Loucy (cell line): Measurements from ENCODE around the gene ACP4.

ENCODE experiments used
- H2AFZ ChIP-seq: fragments of 200-600 bp; sonication (generic); 2 replicates; pipeline ENCODE4 v1.6.0; 2016; ENCODE audit warnings: antibody characterized with exemption, mild to moderate bottlenecking, low read length, moderate library complexity
- H3F3A ChIP-seq: fragments of 200-600 bp; 2 replicates; pipeline ENCODE4 v1.6.0; 2016; ENCODE audit warnings: antibody characterized with exemption, low read depth, mild to moderate bottlenecking
- H3K27me3 ChIP-seq: fragments of 200-600 bp; sonication (generic); 2 replicates; pipeline ENCODE4 v1.6.1; 2014; ENCODE audit warnings: low read length, mild to moderate bottlenecking; ENCODE audit not compliant: insufficient read depth, poor library complexity, severe bottlenecking
- H3K36me3 ChIP-seq: fragments of 200-600 bp; sonication (generic); 2 replicates; pipeline ENCODE4 v1.6.1; 2016; ENCODE audit warnings: low read length; ENCODE audit not compliant: insufficient read depth
- H3K4me1 ChIP-seq: fragments of 200-600 bp; sonication (generic); 2 replicates; pipeline ENCODE4 v1.5.1; 2014; ENCODE audit warnings: low read length, mild to moderate bottlenecking; ENCODE audit not compliant: insufficient read depth, poor library complexity, severe bottlenecking
- H3K4me2 ChIP-seq: fragments of 200-600 bp; sonication (generic); 2 replicates; pipeline ENCODE4 v1.6.0; 2014; ENCODE audit warnings: antibody characterized with exemption, low read length, low read depth, mild to moderate bottlenecking; ENCODE audit not compliant: poor library complexity, severe bottlenecking
- H3K4me3 ChIP-seq: fragments of 200-600 bp; sonication (generic); 2 replicates; pipeline ENCODE4 v1.5.1; 2014; ENCODE audit warnings: low read length, mild to moderate bottlenecking, mixed read lengths; ENCODE audit not compliant: poor library complexity, severe bottlenecking
- H3K79me2 ChIP-seq: fragments of 200-600 bp; sonication (generic); 2 replicates; pipeline ENCODE4 v1.6.1; 2014; ENCODE audit warnings: low read length; ENCODE audit not compliant: insufficient read depth
- H3K9ac ChIP-seq: fragments of 200-600 bp; sonication (generic); 2 replicates; pipeline ENCODE4 v1.6.0; 2014; ENCODE audit warnings: mild to moderate bottlenecking, low read depth, low read length, moderate library complexity; ENCODE audit not compliant: poor library complexity, severe bottlenecking
- H3K9me2 ChIP-seq: fragments of 200-600 bp; sonication (generic); replicated peaks from 2 replicates; pipeline ENCODE4 v1.6.1; 2016; ENCODE audit warnings: low read depth, low read length, mixed read lengths
- H3K9me3 ChIP-seq: fragments of 200-600 bp; sonication (generic); 2 replicates; pipeline ENCODE4 v1.6.1; 2014; ENCODE audit warnings: mild to moderate bottlenecking, antibody characterized with exemption, low read length, low read depth; ENCODE audit not compliant: insufficient read depth
- H4K20me1 ChIP-seq: fragments of 200-600 bp; sonication (generic); 2 replicates; pipeline ENCODE4 v1.6.0; 2014; ENCODE audit warnings: antibody characterized with exemption, low read length, mild to moderate bottlenecking; ENCODE audit not compliant: insufficient read depth, poor library complexity, severe bottlenecking
- CTCF ChIP-seq: fragments of 200-600 bp; sonication (generic); conservative IDR thresholded peaks from 2 replicates; pipeline ENCODE4 v1.5.1; 2014; ENCODE audit warnings: mild to moderate bottlenecking, antibody characterized with exemption, low read length
- EZH2phosphoT487 ChIP-seq: fragments of 200-600 bp; IDR thresholded peaks from 2 replicates; pipeline ENCODE4 v1.6.1; 2018; ENCODE audit warnings: antibody characterized with exemption, mild to moderate bottlenecking, moderate library complexity, borderline replicate concordance

ACP4 gene

GRCh38 chr19:50843205-50843604 lies 53.0 kb downstream of the ACP4 start:
- no peaks in the 10 kb centered on the region for H3K27me3 ChIP-seq
- TF ChIP-seq CTCF = no peak
- no peak for TF ChIP-seq EZH2phosphoT487
- H3K79me2 ChIP-seq = no peaks in the 10 kb centered on the region
- H3K9ac ChIP-seq = no peak overlapping the region
- no peaks in the 10 kb centered on the region for H3K4me1 ChIP-seq
- no peak overlapping the region for H3K4me3 ChIP-seq
- no peaks in the 10 kb centered on the region for H3K36me3 ChIP-seq
- H3F3A ChIP-seq = no peaks in the 10 kb centered on the region
- H3K9me2 ChIP-seq = no peaks in the 10 kb centered on the region
- no peak overlapping the region for H2AFZ ChIP-seq
- H3K9me3 ChIP-seq = no peaks in the 10 kb centered on the region
- no peak overlapping the region for H3K4me2 ChIP-seq
- no peaks in the 10 kb centered on the region for H4K20me1 ChIP-seq

GRCh38 chr19:50843701-50844221 lies 53.5 kb downstream of the ACP4 start:
- Histone ChIP-seq H3F3A (no peaks in the 10 kb centered on the region), H3K79me2 (no peaks in the 10 kb centered on the region), H3K9me2 (no peaks in the 10 kb centered on the region), H3K27me3 (no peaks in the 10 kb centered on the region), H3K4me3 (no peak overlapping the region), H3K4me1 (no peaks in the 10 kb centered on the region), H4K20me1 (no peaks in the 10 kb centered on the region), H3K9ac (no peak overlapping the region), H3K36me3 (no peaks in the 10 kb centered on the region), H3K9me3 (no peaks in the 10 kb centered on the region), H2AFZ (no peak overlapping the region), H3K4me2 (no peak overlapping the region)
- no peak for TF ChIP-seq CTCF
- TF ChIP-seq EZH2phosphoT487 = no peak

- Histone ChIP-seq H3K27me3 (no peaks in the 10 kb centered on the region), H3K9me3 (no peaks in the 10 kb centered on the region), H3F3A (no peaks in the 10 kb centered on the region), H3K4me2 (no peak overlapping the region), H3K36me3 (no peaks in the 10 kb centered on the region), H3K79me2 (no peaks in the 10 kb centered on the region), H3K4me1 (no peaks in the 10 kb centered on the region), H3K9me2 (no peaks in the 10 kb centered on the region), H4K20me1 (no peaks in the 10 kb centered on the region), H3K9ac (no peak overlapping the region), H2AFZ (no peak overlapping the region), H3K4me3 (no peak overlapping the region)
- TF ChIP-seq EZH2phosphoT487 = no peak
- TF ChIP-seq CTCF = no peak
Measured at GRCh38 chr19:50844296-50844935, 54.2 kb downstream of the ACP4 start.
